ENCODE data around the gene CD63. TPM values are rescaled to one million over a fixed set of nuclear protein-coding genes. Genes with fewer than 3 reads are reported as not detected.

The CD63 gene
- total RNA-seq, 1 experiment from 2014 or later: 869 TPM

DNA sequence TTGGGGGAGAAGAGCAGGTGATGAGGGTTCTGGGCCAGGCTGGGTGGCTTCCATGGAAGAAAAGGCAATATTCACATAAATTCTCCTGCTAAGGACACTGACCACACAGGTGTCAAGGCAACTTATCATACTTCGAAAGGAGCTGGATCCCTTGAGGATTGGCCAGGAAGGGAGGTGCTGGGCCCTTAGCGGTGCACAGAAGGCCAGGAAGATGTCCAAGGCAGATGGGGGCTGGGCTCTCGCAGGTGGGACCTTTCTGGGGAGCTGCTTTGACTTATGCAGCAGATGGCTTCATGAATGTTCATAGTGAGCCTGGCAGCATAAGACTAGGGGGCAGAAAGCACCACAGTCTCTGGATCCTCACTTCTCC, 3.9 kb downstream of the CD63 start:
- Histone ChIP-seq H3K79me2 (ENCODE audit: low read length) (peaks cover 26% of the 10 kb centered on the region), H3K9ac (ENCODE audit: low read length) (no peak overlapping the region), H4K20me1 (ENCODE audit: low read length) (peaks cover 8% of the 10 kb centered on the region), H3K27ac (ENCODE audit: low read length) (no peak overlapping the region), H3K4me2 (ENCODE audit: low read length) (no peak overlapping the region), H3K9me3 (ENCODE audit: low read length) (no peaks in the 10 kb centered on the region), H3K36me3 (ENCODE audit: low read depth, low read length) (peaks cover 27% of the 10 kb centered on the region), H3K9me2 (replicated peaks; ENCODE audit: low read length) (no peaks in the 10 kb centered on the region), H3F3A (ENCODE audit: low read length, unreplicated experiment) (no peaks in the 10 kb centered on the region), H3K4me3 (ENCODE audit: low read length) (no peak overlapping the region), H3K4me1 (ENCODE audit: insufficient read depth, low read length) (peaks cover 43% of the 10 kb centered on the region), H3K27me3 (ENCODE audit: low read length) (no peaks in the 10 kb centered on the region), H2AFZ (ENCODE audit: low read length) (no peak overlapping the region)
- BruUV-seq (replicated peaks): no TSS peak
- TF ChIP-seq EZH2 (IDR thresholded peaks at IDR 0.05; ENCODE audit: low read length, unreplicated experiment) (no peak), EZH2phosphoT487 (IDR thresholded peaks at IDR 0.05; ENCODE audit: borderline replicate concordance, low read length) (no peak)
- TF ChIP-seq, protein P1, sequence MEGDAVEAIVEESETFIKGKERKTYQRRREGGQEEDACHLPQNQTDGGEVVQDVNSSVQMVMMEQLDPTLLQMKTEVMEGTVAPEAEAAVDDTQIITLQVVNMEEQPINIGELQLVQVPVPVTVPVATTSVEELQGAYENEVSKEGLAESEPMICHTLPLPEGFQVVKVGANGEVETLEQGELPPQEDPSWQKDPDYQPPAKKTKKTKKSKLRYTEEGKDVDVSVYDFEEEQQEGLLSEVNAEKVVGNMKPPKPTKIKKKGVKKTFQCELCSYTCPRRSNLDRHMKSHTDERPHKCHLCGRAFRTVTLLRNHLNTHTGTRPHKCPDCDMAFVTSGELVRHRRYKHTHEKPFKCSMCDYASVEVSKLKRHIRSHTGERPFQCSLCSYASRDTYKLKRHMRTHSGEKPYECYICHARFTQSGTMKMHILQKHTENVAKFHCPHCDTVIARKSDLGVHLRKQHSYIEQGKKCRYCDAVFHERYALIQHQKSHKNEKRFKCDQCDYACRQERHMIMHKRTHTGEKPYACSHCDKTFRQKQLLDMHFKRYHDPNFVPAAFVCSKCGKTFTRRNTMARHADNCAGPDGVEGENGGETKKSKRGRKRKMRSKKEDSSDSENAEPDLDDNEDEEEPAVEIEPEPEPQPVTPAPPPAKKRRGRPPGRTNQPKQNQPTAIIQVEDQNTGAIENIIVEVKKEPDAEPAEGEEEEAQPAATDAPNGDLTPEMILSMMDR (conservative IDR thresholded peaks at IDR 0.05; ENCODE audit: low read depth, low read length): no peak
- ATAC-seq (no peak), DNase-seq (no peak)
- ChIA-PET POLR2A (ENCODE audit: unreplicated experiment) (interaction anchor here (0.5 kb wide), 1 partner anchor 20 kb away, joined by 8 read pairs; no protein-coding TSS in a partner anchor), CTCF (interaction anchor here (1.4 kb wide), 1 partner anchor 13 kb away, joined by 21 read pairs; no protein-coding TSS in a partner anchor)
- intact Hi-C loops (cut with micrococcal nuclease): no loop called here

DNA sequence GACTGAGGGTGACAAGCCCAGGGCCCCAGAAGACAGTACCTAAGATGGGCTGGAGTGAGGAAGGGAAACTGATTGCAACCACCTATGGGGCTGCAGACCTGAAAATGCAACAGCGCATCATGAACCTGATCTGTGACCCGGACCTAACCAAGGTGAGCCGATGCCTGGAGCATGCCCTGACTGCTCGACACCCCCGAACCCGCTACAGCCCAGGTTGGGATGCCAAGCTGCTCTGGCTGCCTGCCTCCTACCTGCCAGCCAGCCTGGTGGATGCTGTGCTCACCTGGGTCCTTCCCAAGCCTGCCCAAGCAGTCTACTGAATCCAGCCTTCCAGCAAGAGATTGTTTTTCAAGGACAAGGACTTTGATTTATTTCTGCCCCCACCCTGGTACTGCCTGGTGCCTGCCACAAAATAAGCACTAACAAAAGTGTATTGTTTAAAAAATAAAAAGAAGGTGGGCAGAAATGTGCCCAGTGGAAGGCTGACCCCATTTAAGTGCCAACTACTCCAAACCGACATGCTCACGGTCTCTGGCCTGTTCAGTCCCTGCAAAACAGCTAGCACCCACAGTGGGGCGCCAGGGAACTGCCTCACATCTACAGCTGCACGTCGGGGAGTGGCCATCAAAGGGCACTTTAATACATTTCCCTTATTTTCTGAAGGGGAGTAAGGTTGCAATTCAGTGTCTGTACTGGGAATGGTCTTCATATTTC, 4.4 kb downstream of the CD63 start:
- H3K4me1 ChIP-seq (ENCODE audit: insufficient read depth, low read length): peaks cover 45% of the 10 kb centered on the region
- no peak overlapping the region for H3K4me2 ChIP-seq (ENCODE audit: low read length)
- no TSS peak for BruUV-seq (replicated peaks)
- H3K27me3 ChIP-seq (ENCODE audit: low read length): no peaks in the 10 kb centered on the region
- peaks cover 25% of the 10 kb centered on the region for H3K79me2 ChIP-seq (ENCODE audit: low read length)
- no peak overlapping the region for H2AFZ ChIP-seq (ENCODE audit: low read length)
- CTCF ChIA-PET: interaction anchor here (1.4 kb wide), 1 partner anchor 14 kb away, joined by 21 read pairs; no protein-coding TSS in a partner anchor
- intact Hi-C loops (cut with micrococcal nuclease): no loop called here
- H3F3A ChIP-seq (ENCODE audit: low read length, unreplicated experiment): no peaks in the 10 kb centered on the region
- no peak overlapping the region for H3K27ac ChIP-seq (ENCODE audit: low read length)
- H3K9me2 ChIP-seq (replicated peaks; ENCODE audit: low read length): no peaks in the 10 kb centered on the region
- peaks cover 27% of the 10 kb centered on the region for H3K36me3 ChIP-seq (ENCODE audit: low read depth, low read length)
- POLR2A ChIA-PET (ENCODE audit: unreplicated experiment): interaction anchor here (0.5 kb wide), 1 partner anchor 19 kb away, joined by 8 read pairs; no protein-coding TSS in a partner anchor
- H3K9ac ChIP-seq (ENCODE audit: low read length): no peak overlapping the region
- peaks cover 8% of the 10 kb centered on the region for H4K20me1 ChIP-seq (ENCODE audit: low read length)
- H3K4me3 ChIP-seq (ENCODE audit: low read length): no peak overlapping the region
- TF ChIP-seq, protein P1 (conservative IDR thresholded peaks at IDR 0.05; ENCODE audit: low read depth, low read length): peak; percentile 78
- no peak for TF ChIP-seq EZH2 (IDR thresholded peaks at IDR 0.05; ENCODE audit: low read length, unreplicated experiment)
- TF ChIP-seq EZH2phosphoT487 (IDR thresholded peaks at IDR 0.05; ENCODE audit: borderline replicate concordance, low read length): no peak
- no peaks in the 10 kb centered on the region for H3K9me3 ChIP-seq (ENCODE audit: low read length)
- no peak for ATAC-seq
- peak; percentile 64 for DNase-seq

All from PC-3 (cell line).